Activated CD8-positive, alpha-beta memory T cell treated with anti-CD3 and anti-CD28 coated beads, Interleukin-2, amount 10 ng/mL, durations not matched to agents 7 days and 5 days (primary cell): Measurements from ENCODE around the gene PP2D1. TPM values are rescaled to one million over a fixed set of nuclear protein-coding genes. Genes with fewer than 3 reads are reported as not detected.
"Not testable (repeated sequence)": the region's sequence is repeated elsewhere in the genome, so short reads cannot be mapped to it uniquely, and the experiment has no call there.

Experiments
- ATAC-seq: fragments of 150-1000 bp; cut with Tn5 transposase; one replicate; pipeline ENCODE4 v1.10.0; 2021; ENCODE audit warnings: moderate library complexity
- CTCF ChIA-PET: fragments of 350-600 bp; sonication (Branson Sonifier 250); formaldehyde crosslinking; loops from one replicate; lab custom pipeline; 2021; ENCODE audit warnings: antibody characterized with exemption; lab: Charles Lee
- DNase-seq: peaks from one replicate; pipeline ENCODE4 v3.0.0-alpha.2; 2020
- H3K27ac Mint-ChIP-seq: one replicate; pipeline ENCODE4 v1.8.0; 2021; ENCODE audit warnings: mild to moderate bottlenecking, mixed read lengths
- H3K27me3 Mint-ChIP-seq: one replicate; pipeline ENCODE4 v1.8.0; 2021; ENCODE audit warnings: mixed read lengths
- H3K36me3 Mint-ChIP-seq: one replicate; pipeline ENCODE4 v1.8.0; 2021; ENCODE audit warnings: mild to moderate bottlenecking, mixed read lengths
- H3K4me1 Mint-ChIP-seq: one replicate; pipeline ENCODE4 v1.8.0; 2021; ENCODE audit warnings: mixed read lengths
- H3K4me3 Mint-ChIP-seq: one replicate; pipeline ENCODE4 v1.8.0; 2021; ENCODE audit warnings: mild to moderate bottlenecking, moderate library complexity, mixed read lengths
- H3K9me3 Mint-ChIP-seq: one replicate; pipeline ENCODE4 v1.8.0; 2022; ENCODE audit warnings: low read depth, mixed read lengths
- total RNA-seq, 2 experiments: library from RNA; stranded (reverse); gene quantifications; one replicate each; pipeline ENCODE4 v1.2.3, GENCODE V29; 2021

Gene PP2D1
- total RNA-seq, 2 experiments from 2014 or later: not detected

DNA sequence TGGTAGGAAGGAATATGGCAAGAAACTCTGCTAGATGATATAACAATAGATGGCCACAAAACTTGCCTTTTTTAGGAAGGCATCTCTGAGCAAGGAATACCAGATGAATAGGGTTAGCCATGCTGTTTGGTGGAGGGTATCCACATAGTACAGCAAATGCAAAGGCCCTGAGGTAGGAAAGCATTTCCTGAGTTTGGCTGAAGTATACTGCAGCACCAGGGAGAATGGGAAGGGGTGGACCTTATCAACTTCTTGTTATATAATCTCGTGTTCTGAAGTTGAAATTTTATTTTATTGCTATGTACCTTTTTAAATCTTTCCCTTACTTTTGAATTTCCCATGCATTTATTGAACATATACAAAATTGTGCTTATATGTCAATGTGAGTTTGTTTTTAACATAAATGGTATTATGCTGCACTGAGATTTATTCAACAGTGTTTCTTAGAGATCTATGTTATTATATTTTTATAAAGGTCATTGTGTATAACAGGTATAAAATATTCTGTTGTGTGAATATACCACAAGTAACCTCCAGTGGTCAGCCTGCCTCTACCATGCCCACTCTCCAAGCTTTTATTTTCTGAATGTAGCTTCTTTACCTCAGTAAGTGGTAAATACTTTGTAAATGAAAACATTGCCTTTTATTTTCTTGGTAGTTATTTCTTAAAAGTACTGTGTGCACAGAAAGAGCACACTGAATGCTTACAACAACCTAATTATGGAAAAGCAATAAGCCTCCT, 25.4 kb upstream of the PP2D1 start:
- no peaks in the 10 kb centered on the region for H3K27me3 Mint-ChIP-seq
- peak overlapping the region; percentile 94 for H3K27ac Mint-ChIP-seq
- peaks cover 33% of the 10 kb centered on the region for H3K4me1 Mint-ChIP-seq
- CTCF ChIA-PET: no interaction called here
- peaks cover 6% of the 10 kb centered on the region for H3K36me3 Mint-ChIP-seq
- peak overlapping the region; percentile 78 for H3K4me3 Mint-ChIP-seq
- no peak for ATAC-seq
- no peaks in the 10 kb centered on the region for H3K9me3 Mint-ChIP-seq
- no peak for DNase-seq

DNA sequence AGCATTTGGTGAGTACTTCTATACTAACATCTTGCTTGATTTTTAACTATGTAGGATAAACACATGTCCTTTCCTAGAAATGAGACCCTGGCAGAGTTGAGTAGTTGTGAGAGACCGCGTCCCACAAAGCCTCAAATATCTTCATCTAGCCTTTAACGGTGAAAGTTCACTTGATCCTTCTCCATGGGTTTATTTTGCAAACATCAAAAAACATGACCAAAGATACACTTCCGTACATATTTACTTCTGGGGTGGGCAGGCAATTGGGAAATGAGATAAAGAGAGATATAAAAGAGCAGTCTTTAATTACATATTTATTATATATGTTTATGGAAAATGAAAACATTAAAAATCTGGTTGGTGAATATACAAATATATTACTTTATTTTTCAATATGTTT, 23.0 kb upstream of the PP2D1 start:
- H3K27ac Mint-ChIP-seq: no peak overlapping the region
- DNase-seq (no peak), ATAC-seq (no peak)
- H3K4me3 Mint-ChIP-seq: no peak overlapping the region
- H3K4me1 Mint-ChIP-seq: peaks cover 23% of the 10 kb centered on the region
- no peaks in the 10 kb centered on the region for H3K27me3 Mint-ChIP-seq
- H3K9me3 Mint-ChIP-seq: no peaks in the 10 kb centered on the region
- no peaks in the 10 kb centered on the region for H3K36me3 Mint-ChIP-seq
- CTCF ChIA-PET: no interaction called here

DNA sequence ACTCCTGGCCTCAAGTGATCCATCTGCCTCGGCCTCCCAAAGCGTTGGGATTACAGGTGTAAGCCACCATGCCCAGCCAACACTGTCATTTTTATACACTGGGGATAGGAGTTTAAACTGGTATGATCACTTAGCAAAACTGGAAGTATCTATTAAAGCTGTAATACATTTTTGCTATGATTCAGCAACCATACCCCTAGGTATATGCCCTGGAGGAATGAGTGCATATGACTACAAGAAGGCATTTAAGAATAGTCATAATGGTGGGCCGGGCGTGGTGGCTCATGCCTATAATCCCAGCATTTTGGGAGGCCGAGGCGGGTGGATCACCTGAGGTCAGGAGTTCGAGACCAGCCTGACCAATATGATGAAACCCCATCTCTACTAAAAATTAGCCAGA, 19.9 kb upstream of the PP2D1 start:
- not testable (repeated sequence) for H3K27me3 Mint-ChIP-seq, H3K9me3 Mint-ChIP-seq, DNase-seq, ATAC-seq, H3K4me3 Mint-ChIP-seq, H3K36me3 Mint-ChIP-seq, H3K4me1 Mint-ChIP-seq, H3K27ac Mint-ChIP-seq
- CTCF ChIA-PET: interaction anchor here (1.2 kb wide), 1 partner anchor 52 kb away, joined by 3 read pairs; no protein-coding TSS in a partner anchor

DNA sequence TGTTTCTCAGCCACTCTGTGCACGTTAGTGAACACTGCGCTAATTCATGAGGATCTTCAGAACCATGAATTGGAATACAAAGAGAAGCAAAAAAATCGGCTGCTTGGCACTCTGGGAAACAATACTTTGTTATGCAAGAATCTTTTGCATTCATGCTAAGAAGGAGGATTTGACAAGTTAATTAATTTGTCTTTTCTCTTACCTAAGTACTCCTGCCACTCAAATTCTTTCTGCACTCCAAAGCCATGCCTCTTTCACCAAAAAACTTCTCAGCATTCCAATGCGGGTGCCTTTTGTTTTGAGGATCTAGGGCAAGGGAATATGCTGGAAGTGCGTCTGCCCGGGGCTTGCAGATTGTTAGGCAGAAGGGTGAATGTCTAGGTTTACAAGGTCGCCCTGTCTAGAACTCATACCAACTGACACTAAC, 16.9 kb upstream of the PP2D1 start:
- H3K9me3 Mint-ChIP-seq: no peaks in the 10 kb centered on the region
- no peak overlapping the region for H3K27ac Mint-ChIP-seq
- CTCF ChIA-PET: no interaction called here

DNA sequence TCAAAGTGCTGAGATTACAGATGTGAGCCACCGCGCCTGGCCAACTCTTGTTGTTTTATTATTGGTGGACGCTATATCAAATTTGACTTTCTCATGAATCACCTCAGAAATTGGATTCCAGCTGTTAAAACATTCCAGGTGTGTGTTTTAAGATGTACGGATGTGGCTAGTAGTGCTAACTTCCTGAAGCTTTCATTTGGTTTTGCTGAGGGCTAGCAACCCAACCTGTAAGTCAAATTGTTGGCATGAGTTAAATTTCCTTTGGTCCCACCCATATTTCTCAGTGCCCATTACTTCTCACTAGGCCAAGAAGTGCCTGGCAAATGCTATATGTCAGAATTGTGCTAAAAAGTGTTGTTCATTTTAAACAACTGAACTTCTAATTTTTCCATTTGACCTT, 15.1 kb upstream of the PP2D1 start:
- no peak overlapping the region for H3K4me3 Mint-ChIP-seq
- peaks cover 5% of the 10 kb centered on the region for H3K4me1 Mint-ChIP-seq
- CTCF ChIA-PET: no interaction called here
- no peaks in the 10 kb centered on the region for H3K36me3 Mint-ChIP-seq
- H3K9me3 Mint-ChIP-seq: no peaks in the 10 kb centered on the region
- ATAC-seq (no peak), DNase-seq (no peak)
- H3K27ac Mint-ChIP-seq: no peak overlapping the region
- no peaks in the 10 kb centered on the region for H3K27me3 Mint-ChIP-seq

More for the DNA sequence above, 16.9 kb upstream of the PP2D1 start:
- DNase-seq: no peak
- H3K4me1 Mint-ChIP-seq: peaks cover 5% of the 10 kb centered on the region
- no peak overlapping the region for H3K4me3 Mint-ChIP-seq
- ATAC-seq: no peak
- H3K36me3 Mint-ChIP-seq: no peaks in the 10 kb centered on the region
- no peaks in the 10 kb centered on the region for H3K27me3 Mint-ChIP-seq

DNA sequence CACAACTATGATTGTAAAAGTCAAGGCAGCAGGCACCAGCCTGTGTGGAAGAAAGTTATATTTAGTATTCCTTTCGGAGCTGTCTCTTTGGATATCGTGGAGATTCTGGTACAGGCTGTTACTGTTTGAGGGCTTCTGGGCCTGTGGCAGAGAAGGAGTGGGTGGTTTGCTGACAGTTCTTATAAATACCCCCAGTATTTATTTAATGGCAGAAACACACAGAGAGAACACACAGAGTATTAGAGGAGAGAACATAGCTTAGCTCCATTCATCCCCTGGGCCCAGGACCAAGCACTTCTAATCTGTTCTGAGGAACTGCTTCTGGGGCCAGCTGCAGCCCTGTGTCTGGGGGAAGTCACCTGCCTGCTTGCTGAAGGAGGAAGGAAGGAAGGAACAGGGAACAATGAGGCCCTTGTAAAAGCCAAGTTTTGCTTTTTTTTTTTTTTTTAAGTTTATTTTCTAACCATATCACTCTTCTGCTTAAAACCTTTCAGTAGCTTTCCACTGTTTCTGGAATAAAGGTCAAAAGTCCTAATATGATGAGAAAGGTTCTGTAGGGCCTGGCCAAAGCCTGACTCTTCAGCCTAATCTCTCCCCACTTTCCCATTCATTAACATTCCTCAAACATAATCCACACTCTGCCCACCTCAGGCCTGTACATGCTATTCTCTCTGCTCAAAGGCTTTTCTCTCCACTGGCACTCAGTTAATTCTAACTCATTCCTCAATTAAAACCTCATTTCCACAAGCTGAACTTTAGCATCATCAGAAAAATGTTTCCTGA, 11.8 kb upstream of the PP2D1 start:
- no peak for ATAC-seq
- no peak overlapping the region for H3K27ac Mint-ChIP-seq

DNA sequence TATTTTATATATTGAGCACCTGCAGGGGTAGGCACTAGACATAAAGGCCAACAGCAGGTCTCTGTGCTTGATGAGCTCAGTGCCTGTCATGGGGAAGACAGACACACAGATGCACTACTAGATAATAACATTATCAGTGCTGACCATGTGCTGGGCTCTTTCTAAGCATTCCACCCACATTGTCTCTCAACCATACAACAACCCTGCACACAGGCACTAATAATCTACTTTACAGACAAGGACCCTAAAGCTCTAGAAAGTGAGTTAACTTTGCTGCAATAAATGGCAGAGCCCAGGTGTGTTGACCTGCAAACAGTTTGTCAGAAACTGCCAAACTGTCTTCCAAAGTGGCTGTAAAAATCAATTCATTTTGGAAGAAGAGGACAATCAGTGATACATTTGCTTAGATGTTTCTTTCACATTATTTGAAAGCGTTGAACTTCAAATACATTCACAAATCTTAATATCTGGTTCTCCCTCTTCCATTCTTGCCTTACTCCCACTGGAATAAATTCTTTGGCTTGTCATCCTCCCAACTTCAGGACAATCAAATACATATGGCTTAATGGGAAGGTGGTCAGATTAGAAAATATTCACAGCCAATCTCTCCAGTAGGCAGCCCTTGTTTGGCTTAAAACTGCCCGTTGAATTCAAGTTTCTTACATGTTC, 11.0 kb upstream of the PP2D1 start:
- CTCF ChIA-PET: no interaction called here
- no peak overlapping the region for H3K27ac Mint-ChIP-seq
- H3K36me3 Mint-ChIP-seq: no peaks in the 10 kb centered on the region
- ATAC-seq (no peak), DNase-seq (no peak)
- no peaks in the 10 kb centered on the region for H3K27me3 Mint-ChIP-seq
- no peak overlapping the region for H3K4me3 Mint-ChIP-seq
- H3K4me1 Mint-ChIP-seq: peaks cover 5% of the 10 kb centered on the region
- H3K9me3 Mint-ChIP-seq: no peaks in the 10 kb centered on the region

More for the DNA sequence above, 11.8 kb upstream of the PP2D1 start:
- no peak overlapping the region for H3K4me3 Mint-ChIP-seq
- H3K4me1 Mint-ChIP-seq: peaks cover 5% of the 10 kb centered on the region
- H3K9me3 Mint-ChIP-seq: no peaks in the 10 kb centered on the region
- H3K27me3 Mint-ChIP-seq: no peaks in the 10 kb centered on the region
- DNase-seq: no peak
- CTCF ChIA-PET: no interaction called here
- H3K36me3 Mint-ChIP-seq: no peaks in the 10 kb centered on the region

DNA sequence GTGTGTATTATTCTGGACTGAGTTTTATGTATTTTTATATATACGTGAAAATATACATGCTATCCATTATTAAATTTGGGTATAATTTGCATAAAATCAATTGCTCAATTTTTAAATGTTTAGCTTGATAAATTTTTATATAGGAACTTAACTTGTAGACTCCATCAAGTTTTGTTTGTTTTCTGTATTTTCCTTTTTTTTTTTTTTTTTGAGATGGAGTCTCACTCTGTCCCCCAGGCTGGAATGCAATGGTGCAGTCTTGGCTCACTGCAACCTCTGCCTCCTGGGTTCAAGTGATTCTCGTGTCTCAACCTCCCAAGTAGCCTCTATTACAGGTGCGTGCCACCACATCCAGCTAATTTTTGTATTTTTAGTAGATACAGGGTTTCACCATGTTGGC, 4.0 kb upstream of the PP2D1 start:
- ATAC-seq, H3K27ac Mint-ChIP-seq, H3K4me1 Mint-ChIP-seq, DNase-seq, H3K36me3 Mint-ChIP-seq, H3K9me3 Mint-ChIP-seq, H3K4me3 Mint-ChIP-seq, H3K27me3 Mint-ChIP-seq: not testable (repeated sequence)
- CTCF ChIA-PET: interaction anchor here (0.7 kb wide), 1 partner anchor 74 kb away, joined by 3 read pairs; no protein-coding TSS in a partner anchor

DNA sequence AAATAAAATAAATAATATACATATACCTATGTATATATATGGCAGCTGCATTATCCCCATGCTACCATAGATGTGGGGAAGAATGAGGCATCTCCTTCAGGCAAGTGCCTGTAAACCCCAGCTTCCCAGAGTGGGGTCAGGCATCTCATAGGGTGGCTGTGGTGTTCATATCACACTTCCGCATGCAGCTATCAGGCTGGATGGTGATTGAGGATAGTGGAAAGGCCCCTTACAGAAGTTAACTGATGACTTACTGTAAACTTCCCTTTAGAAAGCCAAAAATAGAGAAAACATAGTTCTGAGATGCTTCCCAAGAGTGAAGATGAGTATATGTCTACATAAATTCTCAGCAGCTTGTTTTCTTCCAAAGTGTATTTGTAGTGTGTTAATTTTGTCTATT, 3.5 kb upstream of the PP2D1 start:
- Mint-ChIP-seq H3K27me3 (no peaks in the 10 kb centered on the region), H3K4me3 (no peak overlapping the region), H3K4me1 (no peaks in the 10 kb centered on the region), H3K27ac (no peak overlapping the region), H3K9me3 (no peaks in the 10 kb centered on the region), H3K36me3 (no peaks in the 10 kb centered on the region)
- ATAC-seq (no peak), DNase-seq (no peak)
- CTCF ChIA-PET: interaction anchor here (0.7 kb wide), 1 partner anchor 75 kb away, joined by 3 read pairs; no protein-coding TSS in a partner anchor

DNA sequence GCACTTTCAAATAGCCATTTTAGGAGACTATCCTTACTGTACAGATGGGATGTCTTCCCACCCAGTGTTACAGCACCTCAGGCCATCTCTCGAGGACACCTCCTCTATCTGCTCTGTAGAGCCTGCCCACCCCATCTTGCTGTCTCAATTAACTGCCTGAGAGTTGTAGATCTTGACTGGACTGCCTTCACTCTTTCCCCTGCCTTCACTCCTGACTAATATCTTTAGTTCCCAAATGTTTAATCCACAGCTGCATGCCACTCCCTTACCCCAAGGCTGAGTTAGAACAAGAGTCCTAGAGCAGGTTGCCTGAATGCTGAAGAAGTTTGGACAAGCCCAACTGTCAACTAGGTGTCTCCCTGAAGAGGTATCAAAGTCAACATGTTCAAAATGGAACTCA, 1.3 kb upstream of the PP2D1 start:
- no peaks in the 10 kb centered on the region for H3K27me3 Mint-ChIP-seq
- H3K9me3 Mint-ChIP-seq: no peaks in the 10 kb centered on the region
- no peaks in the 10 kb centered on the region for H3K4me1 Mint-ChIP-seq
- H3K36me3 Mint-ChIP-seq: no peaks in the 10 kb centered on the region
- no peak overlapping the region for H3K27ac Mint-ChIP-seq
- ATAC-seq (no peak), DNase-seq (no peak)
- no peak overlapping the region for H3K4me3 Mint-ChIP-seq
- CTCF ChIA-PET: no interaction called here

DNA sequence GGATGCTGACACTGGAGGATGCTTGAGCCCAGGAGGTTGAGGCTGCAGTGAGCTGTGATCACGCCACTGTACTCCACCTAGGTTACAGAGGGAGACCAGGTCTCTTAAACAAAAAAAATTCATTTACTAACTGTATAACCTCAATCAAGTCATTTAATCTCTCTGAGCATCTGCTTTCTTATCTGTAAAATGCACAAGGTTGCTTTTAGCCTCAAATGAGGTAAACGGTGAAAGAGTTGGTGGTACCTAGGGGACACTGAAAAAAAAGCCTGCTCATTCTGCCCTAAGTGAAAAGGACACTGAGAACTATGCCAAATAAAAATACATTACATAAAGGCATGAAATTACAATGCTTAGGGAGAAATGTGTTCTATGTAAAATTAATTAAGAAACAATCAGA, 3.4 kb downstream of the PP2D1 start:
- no peaks in the 10 kb centered on the region for H3K4me1 Mint-ChIP-seq
- H3K27ac Mint-ChIP-seq: no peak overlapping the region
- no peaks in the 10 kb centered on the region for H3K36me3 Mint-ChIP-seq
- H3K4me3 Mint-ChIP-seq: no peak overlapping the region
- CTCF ChIA-PET: no interaction called here
- no peaks in the 10 kb centered on the region for H3K9me3 Mint-ChIP-seq
- no peaks in the 10 kb centered on the region for H3K27me3 Mint-ChIP-seq
- no peak for ATAC-seq
- no peak for DNase-seq

DNA sequence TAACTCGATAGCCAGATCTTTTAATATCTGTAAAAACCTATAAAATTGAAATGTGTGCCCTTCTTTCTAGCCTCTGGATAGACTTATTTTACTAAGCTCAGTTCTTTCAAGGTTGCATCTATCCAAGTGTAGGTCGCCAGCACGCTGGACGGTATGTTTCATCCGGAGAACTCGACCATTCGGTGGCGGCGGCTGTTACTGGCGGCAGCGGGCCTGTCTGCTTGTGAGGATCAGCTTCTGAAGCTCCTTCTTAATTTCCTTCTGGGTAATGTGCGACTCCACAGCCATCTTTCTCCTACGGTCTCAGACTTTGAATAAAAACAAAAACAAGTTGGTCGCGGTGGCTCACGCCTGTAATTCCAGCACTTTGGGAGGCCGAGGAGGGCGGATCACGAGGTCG, 4.1 kb downstream of the PP2D1 start:
- DNase-seq (no peak), ATAC-seq (no peak)
- Mint-ChIP-seq H3K27ac (no peak overlapping the region), H3K4me1 (no peaks in the 10 kb centered on the region), H3K36me3 (no peaks in the 10 kb centered on the region), H3K4me3 (no peak overlapping the region), H3K9me3 (no peaks in the 10 kb centered on the region), H3K27me3 (no peaks in the 10 kb centered on the region)
- CTCF ChIA-PET: no interaction called here

DNA sequence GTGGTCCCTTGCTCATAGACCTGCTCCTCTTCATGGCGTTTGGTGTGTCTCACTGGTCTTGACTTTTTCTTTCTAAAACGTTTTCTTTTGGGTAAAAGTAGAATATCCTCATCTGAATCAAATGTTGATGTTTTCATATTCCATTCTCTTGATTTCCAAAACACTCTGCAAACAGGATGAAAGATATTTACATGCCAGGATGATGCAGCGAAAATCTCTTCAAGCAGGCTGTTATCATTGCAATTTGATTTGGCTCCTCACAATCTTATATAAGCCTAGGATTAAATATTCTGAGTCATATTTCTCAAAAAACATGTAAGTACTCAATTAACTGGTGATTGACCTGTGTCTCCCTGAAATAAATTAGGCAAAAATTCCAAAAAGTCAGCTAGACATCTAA, 10.1 kb downstream of the PP2D1 start:
- Mint-ChIP-seq H3K27me3 (no peaks in the 10 kb centered on the region), H3K4me3 (no peak overlapping the region), H3K27ac (no peak overlapping the region), H3K4me1 (no peaks in the 10 kb centered on the region), H3K36me3 (no peaks in the 10 kb centered on the region), H3K9me3 (no peaks in the 10 kb centered on the region)
- CTCF ChIA-PET: no interaction called here
- no peak for DNase-seq
- ATAC-seq: no peak
